Measurements from ENCODE around the gene HAO1. TPM values are rescaled to one million over a fixed set of nuclear protein-coding genes. Genes with fewer than 3 reads are reported as not detected.

HAO1 gene
- total RNA-seq, 2 donors from 2014 or later, result not detected

DNA sequence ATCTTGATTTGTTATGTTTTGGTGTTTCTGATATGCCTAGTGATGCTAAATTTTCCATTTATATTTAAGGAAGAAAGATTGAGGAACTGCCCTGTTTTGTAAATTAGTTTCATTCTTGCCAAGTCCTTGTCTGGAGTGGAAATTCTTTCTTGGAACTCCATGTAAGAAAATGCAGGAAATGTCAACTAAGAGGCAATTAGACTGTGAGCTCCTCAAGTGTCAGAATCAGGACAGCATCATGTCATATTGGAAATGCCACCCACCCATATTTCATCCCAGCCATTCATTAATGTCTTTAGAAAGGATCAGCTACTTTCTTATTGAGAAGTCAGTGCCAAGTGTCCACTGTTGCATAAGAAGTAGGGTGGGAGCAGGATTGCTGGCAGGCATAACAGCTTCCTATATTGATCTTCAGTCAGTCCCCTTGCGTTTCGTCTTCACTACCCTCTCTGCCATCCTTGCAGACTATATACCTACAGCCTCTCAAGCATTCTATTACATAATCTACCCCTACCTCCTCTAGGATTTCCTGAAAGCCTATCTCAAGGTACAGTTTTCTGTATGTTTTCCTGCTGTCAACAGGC is 42.4 kb downstream of the HAO1 start:
- H3K9me3 ChIP-seq, result no peaks in the 10 kb centered on the region
- no peak for DNase-seq (ENCODE audit: low spot score)
- no peaks in the 10 kb centered on the region for H3K36me3 ChIP-seq
- no peak for ATAC-seq (ENCODE audit: insufficient number of reproducible peaks, low FRiP score, low read depth)
- TF ChIP-seq, protein P1, sequence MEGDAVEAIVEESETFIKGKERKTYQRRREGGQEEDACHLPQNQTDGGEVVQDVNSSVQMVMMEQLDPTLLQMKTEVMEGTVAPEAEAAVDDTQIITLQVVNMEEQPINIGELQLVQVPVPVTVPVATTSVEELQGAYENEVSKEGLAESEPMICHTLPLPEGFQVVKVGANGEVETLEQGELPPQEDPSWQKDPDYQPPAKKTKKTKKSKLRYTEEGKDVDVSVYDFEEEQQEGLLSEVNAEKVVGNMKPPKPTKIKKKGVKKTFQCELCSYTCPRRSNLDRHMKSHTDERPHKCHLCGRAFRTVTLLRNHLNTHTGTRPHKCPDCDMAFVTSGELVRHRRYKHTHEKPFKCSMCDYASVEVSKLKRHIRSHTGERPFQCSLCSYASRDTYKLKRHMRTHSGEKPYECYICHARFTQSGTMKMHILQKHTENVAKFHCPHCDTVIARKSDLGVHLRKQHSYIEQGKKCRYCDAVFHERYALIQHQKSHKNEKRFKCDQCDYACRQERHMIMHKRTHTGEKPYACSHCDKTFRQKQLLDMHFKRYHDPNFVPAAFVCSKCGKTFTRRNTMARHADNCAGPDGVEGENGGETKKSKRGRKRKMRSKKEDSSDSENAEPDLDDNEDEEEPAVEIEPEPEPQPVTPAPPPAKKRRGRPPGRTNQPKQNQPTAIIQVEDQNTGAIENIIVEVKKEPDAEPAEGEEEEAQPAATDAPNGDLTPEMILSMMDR (IDR thresholded peaks at IDR 0.05), result no peak
- no peaks in the 10 kb centered on the region for H3K4me1 ChIP-seq (ENCODE audit: control insufficient read depth in 1 of 2, low read depth in 2 of 2)
- no peak overlapping the region for H3K4me3 ChIP-seq
- no peak overlapping the region for H3K27ac ChIP-seq
- no peaks in the 10 kb centered on the region for H3K27me3 ChIP-seq (replicated peaks; ENCODE audit: insufficient read depth)

- Histone ChIP-seq H3K4me3 (no peak overlapping the region), H3K36me3 (no peaks in the 10 kb centered on the region), H3K4me1 (ENCODE audit: control insufficient read depth in 1 of 2, low read depth in 2 of 2) (no peaks in the 10 kb centered on the region), H3K27ac (no peak overlapping the region), H3K9me3 (no peaks in the 10 kb centered on the region), H3K27me3 (replicated peaks; ENCODE audit: insufficient read depth) (no peaks in the 10 kb centered on the region)
- DNase-seq (ENCODE audit: low spot score), result no peak
- TF ChIP-seq, protein P1 (IDR thresholded peaks at IDR 0.05), result no peak
- no peak for ATAC-seq (ENCODE audit: insufficient number of reproducible peaks, low FRiP score, low read depth)
Measured at GRCh38 chr20:7893014-7893730, 47.1 kb downstream of the HAO1 start.

DNA sequence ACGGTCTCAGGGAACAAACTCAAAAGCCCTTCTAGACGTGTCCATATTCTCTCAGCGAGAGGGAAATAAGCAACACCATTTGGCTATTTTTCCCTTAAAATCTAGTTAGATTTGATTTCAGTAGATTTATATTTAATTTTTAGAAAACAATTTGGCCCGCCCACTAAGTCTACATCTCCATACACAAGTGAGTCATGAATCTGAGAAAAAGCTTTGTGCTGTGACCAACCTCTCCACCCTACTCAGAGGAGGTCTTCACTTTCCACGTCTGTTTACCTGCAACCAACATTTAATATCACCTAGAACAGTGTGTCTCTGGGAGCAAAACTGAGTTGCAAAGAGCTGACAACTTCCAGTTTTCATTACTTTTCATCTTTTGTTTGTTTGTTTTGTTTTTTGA is 48.6 kb downstream of the HAO1 start:
- TF ChIP-seq, protein P1 (IDR thresholded peaks at IDR 0.05), result no peak
- Histone ChIP-seq H3K4me3 (no peak overlapping the region), H3K27ac (no peak overlapping the region), H3K9me3 (no peaks in the 10 kb centered on the region), H3K4me1 (ENCODE audit: control insufficient read depth in 1 of 2, low read depth in 2 of 2) (no peaks in the 10 kb centered on the region), H3K36me3 (no peaks in the 10 kb centered on the region), H3K27me3 (replicated peaks; ENCODE audit: insufficient read depth) (no peaks in the 10 kb centered on the region)
- ATAC-seq (ENCODE audit: insufficient number of reproducible peaks, low FRiP score, low read depth) (no peak), DNase-seq (ENCODE audit: low spot score) (no peak)

DNA sequence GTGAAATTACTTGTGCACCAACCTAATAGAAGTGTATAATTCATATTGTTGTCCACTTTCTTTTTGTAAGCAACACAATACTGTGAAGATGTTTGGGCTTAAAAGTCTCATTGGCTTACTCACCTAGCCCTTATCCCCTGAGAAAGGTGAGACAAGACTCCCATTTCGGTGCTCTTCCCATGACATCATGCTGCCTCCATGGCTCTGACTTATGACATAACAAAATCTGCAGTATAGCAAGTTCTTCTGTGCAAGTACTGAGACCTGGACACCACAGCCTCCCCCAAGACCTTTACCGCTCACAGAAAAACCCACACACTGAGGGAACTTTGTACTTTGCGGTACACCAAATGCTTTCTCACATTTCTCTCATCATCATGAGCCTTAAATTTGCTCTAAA is 50.5 kb downstream of the HAO1 start:
- no peak overlapping the region for H3K4me3 ChIP-seq
- ATAC-seq (ENCODE audit: insufficient number of reproducible peaks, low FRiP score, low read depth) (no peak), DNase-seq (ENCODE audit: low spot score) (no peak)
- no peaks in the 10 kb centered on the region for H3K27me3 ChIP-seq (replicated peaks; ENCODE audit: insufficient read depth)
- H3K27ac ChIP-seq, result no peak overlapping the region
- no peaks in the 10 kb centered on the region for H3K9me3 ChIP-seq
- TF ChIP-seq, protein P1 (IDR thresholded peaks at IDR 0.05), result no peak
- no peaks in the 10 kb centered on the region for H3K4me1 ChIP-seq (ENCODE audit: control insufficient read depth in 1 of 2, low read depth in 2 of 2)
- H3K36me3 ChIP-seq, result no peaks in the 10 kb centered on the region

DNA sequence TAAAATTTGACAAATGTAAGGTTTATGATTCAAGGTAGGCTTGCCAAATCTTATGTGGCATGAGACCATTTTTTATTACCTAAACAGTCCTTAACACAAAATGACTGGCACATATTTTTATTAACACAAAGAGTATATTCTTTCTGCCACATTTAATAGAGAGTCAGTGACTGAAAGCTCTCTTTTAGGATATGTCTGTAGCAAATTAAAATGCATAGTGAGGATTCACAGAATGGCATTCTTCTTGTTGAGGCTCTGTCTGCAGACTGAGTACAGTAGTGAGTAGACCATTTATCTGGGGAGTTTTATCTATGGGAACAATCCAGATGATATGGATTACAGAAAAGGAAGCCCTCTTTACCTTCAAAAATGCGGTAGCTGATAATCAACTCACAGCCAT is 56.5 kb downstream of the HAO1 start:
- TF ChIP-seq, protein P1 (IDR thresholded peaks at IDR 0.05), result no peak
- no peak overlapping the region for H3K4me3 ChIP-seq
- ATAC-seq (ENCODE audit: insufficient number of reproducible peaks, low FRiP score, low read depth), result no peak

More for the DNA sequence above, 56.5 kb downstream of the HAO1 start:
- DNase-seq (ENCODE audit: low spot score), result no peak
- no peaks in the 10 kb centered on the region for H3K9me3 ChIP-seq
- no peak overlapping the region for H3K27ac ChIP-seq
- no peaks in the 10 kb centered on the region for H3K4me1 ChIP-seq (ENCODE audit: control insufficient read depth in 1 of 2, low read depth in 2 of 2)
- no peaks in the 10 kb centered on the region for H3K27me3 ChIP-seq (replicated peaks; ENCODE audit: insufficient read depth)
- no peaks in the 10 kb centered on the region for H3K36me3 ChIP-seq

All from thoracic aorta (tissue), 2 donors.